Vagina (tissue), 2 donors: ENCODE data around the gene KRT74. TPM values are rescaled to one million over a fixed set of nuclear protein-coding genes. Genes with fewer than 3 reads are reported as not detected.

Source experiments
- DNase-seq, 2 donors: peaks; one replicate each; pipeline ENCODE4 v3.0.0-alpha.2; 2017; ENCODE audit errors: extremely low spot score in 2 of 2
- H3K27ac ChIP-seq: fragments of 200-600 bp; sonication (generic); one replicate; pipeline ENCODE4 v1.5.1; 2019
- H3K27me3 ChIP-seq: fragments of 200-600 bp; sonication (generic); one replicate; pipeline ENCODE4 v1.5.1; 2019
- H3K36me3 ChIP-seq, 2 donors: fragments of 200-600 bp; sonication (generic); one replicate each; pipeline ENCODE4 v1.5.1; 2017 to 2019
- H3K4me1 ChIP-seq: fragments of 200-600 bp; sonication (generic); one replicate; pipeline ENCODE4 v1.5.1; 2019
- H3K4me3 ChIP-seq, 2 donors: fragments of 200-600 bp; sonication (generic); 1 replicate in 1 of 2; 2 replicates in 1 of 2; pipeline ENCODE4 v1.5.1; 2016 to 2019
- H3K9me3 ChIP-seq: fragments of 200-600 bp; sonication (generic); one replicate; pipeline ENCODE4 v1.5.1; 2019
- CTCF ChIP-seq, 3 experiments: fragments of 450-650 bp in 2 of 3; fragments of 200-600 bp in 1 of 3; sonication (generic) in 1 of 3; IDR thresholded peaks; one replicate each; pipeline ENCODE4 v1.5.1; 2017 to 2019; ENCODE audit warnings: antibody characterized with exemption in 3 of 3, mild to moderate bottlenecking in 2 of 3, moderate library complexity in 2 of 3
- POLR2A ChIP-seq, 2 donors: fragments of 450-650 bp; IDR thresholded peaks; one replicate each; pipeline ENCODE4 v1.6.1; 2017; ENCODE audit warnings: antibody characterized with exemption in 2 of 2, mild to moderate bottlenecking in 2 of 2, moderate library complexity in 2 of 2
- POLR2AphosphoS5 ChIP-seq, 2 donors: sonication (generic); formaldehyde crosslinking; IDR thresholded peaks; one replicate each; pipeline ENCODE4 v1.9.0; 2017; ENCODE audit warnings: antibody characterized with exemption in 2 of 2, mild to moderate bottlenecking in 2 of 2, low read depth in 1 of 2; ENCODE audit not compliant: insufficient read depth in 1 of 2
- intact Hi-C: fragments of 100-400 bp; cut with DNase I; formaldehyde crosslinking; loops from one replicate; pipeline ENCODE4 v1.15.1; 2023
- total RNA-seq: library from RNA; depleted of rRNA; stranded (reverse); fragments of >200 nt; gene quantifications from one replicate; pipeline ENCODE4 v1.2.3, GENCODE V29; 2016

The KRT74 gene
- total RNA-seq, 1 donor from 2014 or later = not detected

GRCh38 chr12:52616680-52617402 is 43.2 kb upstream of the KRT74 start:
- Histone ChIP-seq H3K4me1 (no peaks in the 10 kb centered on the region), H3K9me3 (no peaks in the 10 kb centered on the region), H3K27ac (no peak overlapping the region), H3K4me3 (no peak overlapping the region), H3K27me3 (no peaks in the 10 kb centered on the region), H3K36me3 (no peaks in the 10 kb centered on the region)
- TF ChIP-seq CTCF (IDR thresholded peaks at IDR 0.05) (no peak), POLR2AphosphoS5 (IDR thresholded peaks at IDR 0.05; ENCODE audit: insufficient read depth in 1 of 2, low read depth in 1 of 2) (no peak), POLR2A (IDR thresholded peaks at IDR 0.05) (no peak)
- peak; percentile 46 to 60 for DNase-seq
- intact Hi-C loops = no loop called here

GRCh38 chr12:52615912-52616311 is 42.3 kb upstream of the KRT74 start:
- no peaks in the 10 kb centered on the region for H3K36me3 ChIP-seq
- DNase-seq = peak in 1 of 2 donors; percentile 77
- H3K4me1 ChIP-seq = no peaks in the 10 kb centered on the region
- no peaks in the 10 kb centered on the region for H3K27me3 ChIP-seq
- H3K27ac ChIP-seq = no peak overlapping the region
- intact Hi-C loops = no loop called here
- H3K4me3 ChIP-seq = no peak overlapping the region
- H3K9me3 ChIP-seq = no peaks in the 10 kb centered on the region
- no peak for TF ChIP-seq POLR2AphosphoS5 (IDR thresholded peaks at IDR 0.05; ENCODE audit: insufficient read depth in 1 of 2, low read depth in 1 of 2)
- TF ChIP-seq POLR2A (IDR thresholded peaks at IDR 0.05) = no peak
- no peak for TF ChIP-seq CTCF (IDR thresholded peaks at IDR 0.05)

- TF ChIP-seq POLR2AphosphoS5 (IDR thresholded peaks at IDR 0.05; ENCODE audit: insufficient read depth in 1 of 2, low read depth in 1 of 2) (no peak), CTCF (IDR thresholded peaks at IDR 0.05) (no peak), POLR2A (IDR thresholded peaks at IDR 0.05) (no peak)
- H3K36me3 ChIP-seq = no peaks in the 10 kb centered on the region
- no peak overlapping the region for H3K27ac ChIP-seq
- DNase-seq = peak; percentile 43 to 62
- intact Hi-C loops = no loop called here
- no peaks in the 10 kb centered on the region for H3K9me3 ChIP-seq
- H3K27me3 ChIP-seq = no peaks in the 10 kb centered on the region
- H3K4me3 ChIP-seq = no peak overlapping the region
- no peaks in the 10 kb centered on the region for H3K4me1 ChIP-seq
Observed at GRCh38 chr12:52615208-52615868, 41.7 kb upstream of the KRT74 start.

- H3K4me3 ChIP-seq = no peak overlapping the region
- peak; percentile 72 to 84 for DNase-seq
- no peaks in the 10 kb centered on the region for H3K9me3 ChIP-seq
- no peaks in the 10 kb centered on the region for H3K36me3 ChIP-seq
- no peak for TF ChIP-seq POLR2AphosphoS5 (IDR thresholded peaks at IDR 0.05; ENCODE audit: insufficient read depth in 1 of 2, low read depth in 1 of 2)
- TF ChIP-seq POLR2A (IDR thresholded peaks at IDR 0.05) = no peak
- TF ChIP-seq CTCF (IDR thresholded peaks at IDR 0.05) = no peak
- H3K27ac ChIP-seq = no peak overlapping the region
- intact Hi-C loops = no loop called here
- no peaks in the 10 kb centered on the region for H3K27me3 ChIP-seq
- no peaks in the 10 kb centered on the region for H3K4me1 ChIP-seq
Observed at GRCh38 chr12:52614381-52615207, 41.0 kb upstream of the KRT74 start.
